GM12801 (cell line): Measurements from ENCODE around the gene CROT.

Source experiments
- TF ChIP-seq, protein P1 (sequence below): IDR thresholded peaks from one replicate; pipeline ENCODE4 v1.5.1; 2011; ENCODE audit warnings: control low read depth; ENCODE audit not compliant: insufficient read length; ENCODE audit errors: extremely low read depth

CROT gene

DNA sequence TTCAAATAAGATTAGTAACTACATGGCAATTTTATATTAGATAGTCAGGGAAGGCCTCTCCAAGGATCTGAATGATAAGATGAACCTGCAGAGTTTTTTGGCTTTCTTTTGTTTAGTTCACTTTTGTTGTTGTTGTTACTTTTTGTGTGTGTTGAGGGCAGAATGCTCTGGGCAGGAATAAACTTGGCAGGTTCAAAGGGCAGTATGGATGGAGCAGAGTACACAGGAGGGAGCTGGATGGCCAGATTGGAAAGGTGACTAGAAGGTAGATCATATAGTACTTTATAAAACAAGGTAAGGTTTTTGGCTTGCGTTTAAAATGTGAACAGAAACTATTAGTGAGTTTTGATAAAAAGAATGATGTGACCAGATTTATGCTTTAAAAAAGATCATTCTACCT lies 17.9 kb downstream of the CROT start:
- TF ChIP-seq, protein P1, sequence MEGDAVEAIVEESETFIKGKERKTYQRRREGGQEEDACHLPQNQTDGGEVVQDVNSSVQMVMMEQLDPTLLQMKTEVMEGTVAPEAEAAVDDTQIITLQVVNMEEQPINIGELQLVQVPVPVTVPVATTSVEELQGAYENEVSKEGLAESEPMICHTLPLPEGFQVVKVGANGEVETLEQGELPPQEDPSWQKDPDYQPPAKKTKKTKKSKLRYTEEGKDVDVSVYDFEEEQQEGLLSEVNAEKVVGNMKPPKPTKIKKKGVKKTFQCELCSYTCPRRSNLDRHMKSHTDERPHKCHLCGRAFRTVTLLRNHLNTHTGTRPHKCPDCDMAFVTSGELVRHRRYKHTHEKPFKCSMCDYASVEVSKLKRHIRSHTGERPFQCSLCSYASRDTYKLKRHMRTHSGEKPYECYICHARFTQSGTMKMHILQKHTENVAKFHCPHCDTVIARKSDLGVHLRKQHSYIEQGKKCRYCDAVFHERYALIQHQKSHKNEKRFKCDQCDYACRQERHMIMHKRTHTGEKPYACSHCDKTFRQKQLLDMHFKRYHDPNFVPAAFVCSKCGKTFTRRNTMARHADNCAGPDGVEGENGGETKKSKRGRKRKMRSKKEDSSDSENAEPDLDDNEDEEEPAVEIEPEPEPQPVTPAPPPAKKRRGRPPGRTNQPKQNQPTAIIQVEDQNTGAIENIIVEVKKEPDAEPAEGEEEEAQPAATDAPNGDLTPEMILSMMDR, result no peak

DNA sequence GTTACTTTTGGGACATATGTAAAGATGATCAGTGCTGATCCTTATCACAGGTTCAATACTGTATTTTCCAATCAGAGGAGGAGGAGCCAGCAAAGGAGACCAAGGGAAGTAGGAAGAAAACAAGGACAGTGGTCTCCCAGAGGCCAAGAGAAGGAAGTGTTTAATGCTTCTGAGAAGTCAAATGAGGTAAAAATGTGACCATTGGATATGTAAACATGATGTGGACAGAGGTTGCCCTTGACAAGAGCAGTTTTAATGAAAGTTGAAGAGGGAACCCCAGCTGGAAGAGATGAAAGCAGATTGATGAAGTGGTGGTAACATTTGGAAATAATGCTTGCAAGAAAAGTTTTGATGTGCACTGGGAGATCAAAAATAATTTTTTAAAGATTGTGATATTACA lies 18.8 kb downstream of the CROT start:
- TF ChIP-seq, protein P1, result no peak

DNA sequence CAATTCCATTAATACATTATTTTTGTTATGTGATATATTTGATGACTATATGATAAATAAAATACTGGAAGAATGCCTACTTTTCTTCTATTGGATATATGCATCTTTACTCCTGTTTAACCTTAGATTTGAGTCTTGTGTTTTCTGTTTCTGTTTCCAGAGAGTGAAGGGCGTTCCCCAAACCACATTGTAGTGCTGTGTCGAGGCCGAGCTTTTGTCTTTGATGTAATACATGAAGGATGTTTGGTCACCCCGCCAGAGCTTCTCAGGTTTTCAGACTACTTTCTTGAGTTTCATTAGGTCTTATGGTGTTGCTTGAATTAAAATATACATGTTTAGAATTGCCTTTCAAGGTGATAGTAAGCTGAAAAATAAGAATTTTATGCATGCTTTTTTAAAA lies 23.8 kb downstream of the CROT start:
- TF ChIP-seq, protein P1, result no peak

DNA sequence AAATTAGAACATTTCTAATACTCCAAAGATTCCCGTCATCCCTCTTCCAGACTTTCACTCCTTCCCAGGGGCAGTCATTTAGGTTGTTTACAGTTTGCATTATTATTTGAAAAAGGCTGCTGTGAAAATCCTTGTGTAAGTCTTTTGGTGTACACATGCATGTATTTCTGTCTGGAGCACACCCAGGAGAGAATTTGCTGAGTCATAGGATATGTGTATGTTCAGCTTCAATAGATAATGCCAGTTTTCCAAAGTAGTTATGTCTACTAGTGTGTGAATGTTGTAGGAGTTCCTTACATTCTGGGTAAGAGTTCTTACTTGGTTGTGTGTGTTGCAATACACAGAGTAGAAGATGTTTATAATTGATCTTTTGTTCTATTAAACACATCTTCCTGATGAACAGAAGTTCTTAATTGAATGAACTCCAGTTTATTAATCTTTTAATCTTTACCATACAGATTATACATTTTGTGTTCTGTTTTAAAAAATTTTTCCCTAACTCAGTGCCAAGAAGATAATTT lies 25.3 kb downstream of the CROT start:
- TF ChIP-seq, protein P1, result no peak

DNA sequence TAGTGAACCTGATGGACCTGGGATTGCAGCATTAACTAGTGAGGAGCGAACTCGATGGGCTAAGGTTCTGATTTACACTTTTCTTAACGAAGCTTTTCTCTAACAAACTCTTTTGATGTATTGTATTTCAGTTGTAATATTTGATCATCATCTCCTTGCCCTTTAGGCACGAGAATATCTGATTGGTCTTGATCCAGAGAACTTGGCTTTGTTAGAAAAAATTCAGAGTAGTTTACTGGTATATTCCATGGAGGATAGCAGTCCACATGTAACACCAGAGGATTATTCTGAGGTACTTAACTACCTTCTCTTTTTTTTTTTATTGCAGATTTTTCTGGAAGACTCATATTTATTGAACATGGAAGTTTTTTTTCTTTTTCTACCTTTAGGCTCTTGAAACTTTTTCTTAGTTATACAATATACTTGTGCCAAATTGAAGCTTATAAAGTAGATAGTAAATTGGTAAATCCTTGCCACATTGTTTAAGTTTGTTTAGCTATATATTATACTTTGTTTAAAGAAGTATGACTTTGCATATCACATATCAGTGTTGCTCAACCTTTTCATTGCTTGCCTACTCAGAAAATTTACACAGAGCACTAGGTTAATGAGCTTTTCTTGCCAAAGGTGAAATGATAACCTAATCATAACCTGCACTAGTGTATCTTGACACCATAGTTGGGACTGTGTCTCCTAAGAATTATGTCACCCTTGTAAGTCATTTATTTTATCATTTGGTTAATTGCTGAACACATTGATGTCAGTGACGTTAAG lies 30.4 kb downstream of the CROT start:
- TF ChIP-seq, protein P1, result no peak

DNA sequence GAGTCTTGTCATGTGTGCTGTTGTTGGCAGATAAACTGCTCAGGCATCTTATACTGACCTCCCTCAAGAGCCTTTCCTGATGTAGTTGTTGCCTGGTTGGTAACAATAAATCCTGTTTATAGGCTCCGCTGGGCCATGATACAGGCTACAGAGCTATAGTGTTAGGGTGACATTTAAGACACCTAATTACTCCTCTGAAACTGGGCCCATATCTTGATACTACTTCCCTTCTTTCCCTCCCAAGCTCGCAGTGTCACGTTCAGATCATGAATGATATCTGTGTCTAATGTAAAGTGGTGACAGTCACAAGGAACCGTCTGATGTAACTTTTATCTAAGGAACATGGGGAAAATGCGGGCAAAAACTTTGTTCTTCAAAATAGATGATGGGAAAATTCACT lies 35.4 kb downstream of the CROT start:
- TF ChIP-seq, protein P1, result no peak

DNA sequence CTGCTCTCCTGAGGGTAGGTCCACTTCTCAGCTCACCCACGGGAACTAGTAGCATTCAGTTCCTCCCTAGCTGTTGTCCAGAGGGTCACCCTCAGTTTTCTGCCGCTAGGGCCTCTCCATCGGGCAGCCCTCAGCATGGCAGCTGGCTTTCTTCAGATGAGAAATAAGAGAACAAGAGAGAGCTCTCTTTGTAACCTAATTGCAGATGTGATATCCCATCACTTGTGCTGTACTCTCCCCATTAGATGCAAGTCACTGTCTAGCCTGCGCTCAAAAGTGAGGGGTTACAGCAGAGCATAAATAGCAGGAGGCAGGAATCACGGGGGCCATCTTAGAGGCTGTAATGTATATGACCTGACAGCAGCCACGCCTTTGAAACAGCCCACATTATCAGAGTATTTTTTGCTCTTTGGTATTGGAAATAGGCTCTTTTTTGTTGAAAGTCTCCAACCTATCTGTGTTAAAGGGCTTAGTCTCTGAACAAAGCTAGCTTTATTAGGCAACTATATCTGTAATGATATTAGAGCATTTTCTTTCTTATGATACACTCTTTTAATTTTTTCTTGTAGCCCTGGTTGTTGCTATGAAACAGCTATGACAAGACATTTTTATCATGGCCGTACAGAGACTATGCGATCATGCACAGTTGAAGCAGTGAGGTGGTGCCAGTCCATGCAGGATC lies 45.7 kb downstream of the CROT start:
- TF ChIP-seq, protein P1, result no peak
